Fibroblast of skin of right quadriceps (primary cell): ENCODE results near the gene RCBTB2.

Source experiments
- DNase-seq: peaks from one replicate; pipeline ENCODE4 v3.0.0-alpha.2; 2013

RCBTB2 gene

DNA sequence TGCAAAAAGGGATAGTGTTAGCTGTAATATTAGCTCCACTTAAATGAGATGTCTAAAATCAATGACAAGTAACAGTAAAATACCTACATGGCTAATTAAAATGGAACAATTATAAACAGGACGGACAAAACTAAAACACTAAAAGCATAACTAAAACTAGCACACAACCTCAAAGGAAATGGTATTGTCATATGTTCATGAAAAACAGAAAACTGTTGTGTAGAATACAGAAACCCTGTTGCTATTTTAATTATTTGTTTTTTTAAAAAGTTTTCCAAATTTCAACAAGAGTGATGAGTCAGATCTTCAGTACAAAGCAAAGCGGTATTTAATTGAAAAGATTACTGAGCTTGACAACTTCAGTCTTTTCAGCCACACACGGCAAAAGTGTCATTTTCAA, 4.2 kb downstream of the RCBTB2 start:
- DNase-seq, result no peak

DNA sequence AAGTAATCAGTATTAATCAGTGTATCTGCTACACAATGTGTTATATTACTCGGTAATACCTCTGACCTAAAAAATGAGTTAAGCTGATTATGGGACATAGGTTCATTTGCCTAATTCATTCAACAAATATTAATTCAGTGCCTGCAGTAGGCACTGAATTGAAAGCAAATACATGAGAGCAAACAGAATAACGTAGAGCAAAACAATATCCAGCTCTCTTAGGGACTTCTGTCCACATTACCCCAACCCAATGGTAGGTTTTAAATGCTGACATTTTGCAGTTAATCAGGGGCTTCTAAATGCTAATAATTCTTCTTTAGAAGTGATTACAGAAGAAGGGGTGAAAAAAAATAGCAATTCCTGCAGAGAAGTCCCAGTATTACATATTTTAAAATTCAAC, 4.9 kb downstream of the RCBTB2 start:
- DNase-seq, result no peak

DNA sequence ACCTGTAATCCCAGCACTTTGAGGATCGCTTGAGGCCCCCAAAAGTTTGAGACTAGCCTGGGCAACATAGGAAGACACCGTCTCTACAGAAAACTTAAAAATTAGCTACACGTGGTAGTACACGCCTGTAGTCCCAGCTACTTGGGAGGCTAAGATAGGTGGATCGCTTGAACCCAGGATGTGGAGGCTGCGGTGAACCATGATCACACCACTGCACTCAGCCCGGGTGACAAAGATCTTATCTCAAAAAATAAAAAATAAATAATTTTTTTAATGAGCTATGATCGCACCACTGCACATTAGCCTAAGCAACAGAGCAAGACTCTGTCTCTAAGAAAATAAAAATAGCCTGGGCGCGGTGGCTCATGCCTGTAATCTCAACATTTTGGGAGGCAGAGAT, 6.6 kb downstream of the RCBTB2 start:
- no peak for DNase-seq

DNA sequence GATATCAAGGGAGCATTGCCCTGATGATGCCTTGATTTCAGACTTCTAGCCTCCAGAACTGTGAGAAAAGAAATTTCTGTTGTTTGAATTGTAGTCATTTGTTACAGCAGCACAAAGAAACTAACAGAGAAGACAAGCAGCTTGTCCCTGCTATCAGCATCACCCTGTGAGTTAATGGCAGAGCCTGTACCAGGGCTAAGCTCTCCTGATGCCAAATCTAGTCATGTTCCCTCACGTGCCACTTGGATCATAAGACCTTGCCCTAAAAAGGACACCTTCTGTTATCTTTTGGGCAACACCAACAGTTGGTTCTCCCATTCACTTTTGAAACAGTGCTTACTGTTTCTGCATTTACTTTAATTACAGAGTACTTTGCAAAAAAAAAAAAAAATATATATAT, 14.8 kb downstream of the RCBTB2 start:
- no peak for DNase-seq

DNA sequence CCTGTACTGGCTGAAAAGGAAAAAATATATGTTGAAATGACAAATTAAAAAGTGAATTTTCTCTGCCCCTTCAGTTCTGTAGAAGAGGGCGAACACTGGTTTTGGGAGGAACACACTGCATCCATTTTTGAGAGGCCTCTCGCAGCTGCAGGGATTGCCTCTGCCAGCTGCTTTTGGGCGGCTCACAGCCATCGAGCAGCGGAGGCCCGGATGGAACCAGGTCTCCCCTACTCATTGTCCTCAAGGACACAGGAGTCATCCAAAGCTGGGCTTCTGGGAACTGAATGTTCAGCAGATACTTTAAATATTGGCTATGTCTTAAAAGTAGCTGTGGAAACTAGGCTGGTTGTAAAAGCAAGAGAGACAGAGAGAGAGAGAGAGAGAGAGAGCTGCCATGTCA, 17.1 kb downstream of the RCBTB2 start:
- DNase-seq, result no peak

DNA sequence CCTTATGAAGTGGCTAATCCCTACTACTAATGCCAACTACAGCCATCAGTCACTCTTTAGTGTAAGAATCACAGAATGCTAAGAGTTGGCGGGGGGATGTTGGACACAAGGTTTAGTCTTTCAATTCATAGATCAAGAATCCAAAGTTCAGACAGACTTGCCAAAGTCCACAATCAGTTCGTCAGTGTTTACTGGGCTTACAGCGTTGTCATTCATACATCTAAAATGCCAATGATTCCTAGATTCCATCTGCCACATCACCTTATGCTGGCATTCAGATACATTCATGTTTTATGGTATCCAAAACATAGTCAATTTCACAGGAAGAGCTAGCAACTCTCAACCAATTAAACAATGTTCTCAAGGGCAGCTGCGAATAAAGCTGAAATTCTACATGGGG, 18.1 kb downstream of the RCBTB2 start:
- DNase-seq, result no peak

DNA sequence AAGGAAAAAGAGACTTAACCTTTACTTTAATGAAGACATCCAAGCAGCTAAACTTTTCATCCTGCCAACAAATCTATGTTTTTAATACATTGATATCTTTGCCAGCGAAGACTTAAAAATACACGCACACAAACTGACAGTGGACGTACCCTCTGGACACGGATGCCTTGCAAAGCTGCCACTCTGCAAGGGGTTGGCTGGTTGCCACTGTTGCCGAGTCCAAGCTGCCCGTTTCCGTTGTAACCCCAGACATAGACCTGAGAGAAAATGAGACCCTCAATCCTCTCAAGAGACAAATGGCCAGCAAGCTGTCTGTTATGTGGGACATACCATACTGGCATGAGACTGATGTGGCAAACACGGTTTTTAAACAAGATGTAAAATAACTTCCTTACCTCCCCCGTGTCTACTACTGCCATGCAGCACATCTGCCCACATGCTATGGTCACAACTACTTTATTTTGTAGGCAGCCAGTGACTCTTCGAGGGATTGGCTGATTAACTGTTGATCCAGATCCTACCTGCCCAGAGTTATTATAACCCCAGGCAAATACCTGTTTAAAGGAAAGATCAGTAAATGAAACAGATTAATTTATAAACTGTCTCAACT, 21.2 kb downstream of the RCBTB2 start:
- DNase-seq, result no peak

DNA sequence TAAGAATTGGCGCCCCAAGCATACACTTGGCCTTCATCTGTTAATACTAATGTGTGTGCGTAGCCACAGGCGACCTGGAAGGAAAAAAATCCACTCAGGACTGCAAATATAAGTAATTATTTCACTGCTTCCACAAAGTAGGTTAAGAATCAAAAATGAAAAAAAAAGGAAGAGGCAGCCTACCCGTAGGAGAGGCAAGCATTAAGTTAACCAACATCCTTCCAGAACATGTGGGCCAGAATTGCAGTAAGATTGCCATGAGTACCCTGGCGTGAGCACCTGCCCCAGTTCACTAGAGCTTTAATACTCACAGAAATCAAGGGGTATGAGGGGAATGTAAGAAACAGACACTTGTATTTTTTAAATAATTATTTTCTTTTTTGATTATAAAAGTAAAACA, 22.2 kb downstream of the RCBTB2 start:
- no peak for DNase-seq

- DNase-seq, result no peak
Observed at GRCh38 chr13:48508011-48508410, 24.9 kb downstream of the RCBTB2 start.

- no peak for DNase-seq
Observed at GRCh38 chr13:48507021-48507420, 25.9 kb downstream of the RCBTB2 start.

GRCh38 chr13:48506092-48506701, 26.7 kb downstream of the RCBTB2 start:
- no peak for DNase-seq

- peak; percentile 58 for DNase-seq
Observed at GRCh38 chr13:48505597-48506091, 27.2 kb downstream of the RCBTB2 start.

DNA sequence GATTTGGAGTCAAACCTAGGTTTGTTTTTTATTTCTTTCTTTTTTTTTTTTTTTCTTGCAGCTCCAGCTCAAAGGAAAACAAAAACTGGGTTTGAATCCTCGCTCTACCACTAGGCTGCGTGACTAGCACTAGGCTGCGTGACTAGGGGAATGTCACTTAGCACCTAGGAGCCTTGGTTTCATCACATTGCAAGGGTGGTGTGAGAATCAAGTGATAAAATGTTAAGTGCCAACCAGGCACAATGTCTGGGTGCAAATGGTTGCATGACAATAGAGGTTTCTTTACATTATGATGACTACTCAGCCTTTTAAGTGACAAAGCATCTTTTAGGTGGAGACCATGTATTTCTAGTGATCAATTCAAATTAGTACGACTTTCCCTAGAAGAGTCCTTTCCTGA, 27.9 kb downstream of the RCBTB2 start:
- no peak for DNase-seq

- no peak for DNase-seq
Observed at GRCh38 chr13:48504606-48505005, 28.3 kb downstream of the RCBTB2 start.

DNA sequence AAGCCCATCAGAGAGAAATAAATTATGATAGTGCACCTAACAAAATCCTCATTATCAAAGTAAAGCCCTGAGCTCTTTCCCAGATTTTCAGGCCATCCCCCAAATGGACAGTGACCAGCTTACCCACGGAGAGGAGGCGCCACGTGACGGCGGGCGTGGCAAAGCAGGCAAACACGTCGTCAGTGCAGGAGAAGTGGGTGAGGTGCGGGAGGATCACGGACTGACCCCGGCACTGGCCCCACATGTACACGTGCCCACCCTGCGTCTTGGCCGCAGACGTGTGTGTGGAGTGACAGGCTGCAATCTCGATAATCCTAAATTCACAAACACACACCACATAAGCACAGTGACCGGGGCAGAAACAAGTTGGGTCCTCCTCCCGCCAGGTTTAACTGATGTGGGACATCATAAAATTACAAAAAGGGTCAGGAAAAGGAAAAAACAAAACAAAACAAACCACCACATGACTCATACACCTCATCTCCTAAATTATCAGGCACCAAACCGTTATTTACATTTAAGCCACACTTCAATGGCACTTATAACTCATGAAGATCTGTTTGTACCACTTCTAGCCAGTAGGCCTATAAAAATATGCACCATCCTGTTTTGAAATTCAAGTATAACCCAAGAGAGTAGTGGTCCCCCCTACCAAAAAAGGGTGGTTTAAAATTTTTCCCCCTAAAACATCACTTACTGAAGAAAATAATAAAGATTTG, 30.1 kb downstream of the RCBTB2 start:
- no peak for DNase-seq

GRCh38 chr13:48501705-48502104, 31.2 kb downstream of the RCBTB2 start:
- DNase-seq, result peak; percentile 17

DNA sequence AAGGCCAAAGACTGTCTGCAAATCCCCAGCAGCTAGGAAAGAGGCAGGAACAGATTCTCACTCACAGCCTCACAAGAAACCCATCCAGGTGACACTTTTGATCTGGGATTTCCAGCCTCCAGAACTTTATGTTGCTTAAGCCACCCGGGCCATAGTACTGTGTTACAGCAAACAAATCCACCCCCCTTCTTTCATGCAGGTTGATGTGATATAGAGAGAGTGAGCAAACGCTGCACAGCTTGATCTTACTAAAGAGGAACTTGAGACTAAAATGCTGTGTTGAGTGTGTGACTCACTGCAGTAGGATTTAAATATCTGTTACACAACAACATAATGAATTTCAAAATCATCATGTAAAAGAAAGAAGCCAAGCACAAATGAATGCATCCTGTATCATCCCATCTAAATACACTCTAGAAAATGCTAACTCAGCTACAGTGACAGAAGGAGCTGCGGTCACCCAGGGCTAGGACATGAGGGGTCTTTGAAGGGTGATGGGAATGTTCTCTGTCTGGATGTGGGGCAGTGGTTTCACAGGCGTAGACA, 32.2 kb downstream of the RCBTB2 start:
- peak; percentile 88 for DNase-seq

GRCh38 chr13:48497669-48498068, 35.2 kb downstream of the RCBTB2 start:
- no peak for DNase-seq

DNA sequence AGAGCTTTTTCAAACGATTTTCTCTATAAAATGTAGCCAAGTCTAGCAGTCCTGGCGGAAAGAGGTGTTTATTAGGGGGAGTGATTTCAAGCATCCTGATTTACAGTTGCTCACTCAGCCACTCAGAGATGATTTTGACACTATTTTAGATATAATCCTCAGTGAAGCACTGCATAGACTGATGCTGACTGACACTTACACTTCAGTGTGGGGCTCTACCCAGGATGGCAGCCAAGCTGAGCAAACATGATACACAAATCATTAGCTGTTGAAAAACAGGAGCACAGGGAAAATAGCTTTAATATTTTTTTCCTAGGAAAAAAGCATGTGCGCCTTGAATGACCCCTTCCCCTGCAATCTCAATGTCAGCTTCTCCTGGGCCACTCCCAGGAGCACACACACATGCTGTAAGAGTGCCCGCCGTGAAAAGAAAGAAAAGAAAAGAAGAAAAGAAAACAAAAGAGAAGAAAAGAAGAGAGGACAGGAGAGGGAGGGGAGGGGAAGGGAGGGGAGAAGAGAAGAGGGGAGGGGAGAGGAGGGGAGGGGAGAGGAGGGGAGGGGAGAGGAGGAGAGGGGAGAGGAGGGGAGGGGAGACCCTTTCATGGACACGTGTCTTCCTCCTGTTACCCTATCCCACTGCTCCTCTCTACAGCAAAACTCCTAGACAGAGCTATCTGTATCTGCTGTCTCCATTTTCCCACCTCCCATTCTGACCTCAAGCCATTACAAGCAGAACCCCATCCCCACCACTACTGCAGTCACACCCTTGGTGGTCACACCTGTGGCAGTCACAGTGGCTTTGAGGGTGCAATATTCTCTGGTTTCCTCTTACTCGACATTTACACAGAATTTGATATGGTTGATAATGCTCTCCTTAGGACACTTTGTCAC, 36.4 kb downstream of the RCBTB2 start:
- DNase-seq, result no peak

GRCh38 chr13:48494874-48495273, 38.0 kb downstream of the RCBTB2 start:
- DNase-seq, result no peak

GRCh38 chr13:48493851-48494250, 39.0 kb downstream of the RCBTB2 start:
- no peak for DNase-seq

DNA sequence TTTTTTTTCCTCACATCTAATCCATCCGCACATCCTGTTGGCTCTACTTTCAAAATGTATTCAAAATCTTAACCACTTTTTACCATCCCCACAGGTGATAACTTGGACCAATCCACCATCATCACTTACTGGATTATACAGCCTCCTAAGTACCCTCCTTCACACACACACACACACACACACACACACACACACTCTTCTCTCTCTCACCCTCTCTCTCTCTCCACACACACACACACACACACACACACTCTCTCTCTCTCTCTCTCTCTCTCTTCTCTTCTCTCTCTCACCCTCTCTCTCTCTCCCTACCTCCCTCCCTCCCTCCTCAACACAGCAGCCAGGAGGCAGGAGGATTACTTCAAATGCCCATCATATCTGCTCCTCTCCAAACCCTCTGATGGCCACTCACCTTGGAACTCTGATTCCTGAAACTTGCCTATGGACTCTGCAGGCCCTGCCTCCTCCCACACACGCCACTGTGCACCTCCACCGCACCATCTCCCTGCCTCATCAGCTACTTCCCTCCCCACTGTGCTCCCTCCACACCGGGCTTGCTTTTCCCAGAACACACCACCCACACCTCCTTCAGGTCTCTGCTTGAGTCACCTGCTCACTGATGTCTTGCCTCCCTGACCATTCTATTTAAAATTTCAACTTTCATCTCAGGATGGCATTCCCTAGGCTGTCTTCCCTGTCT, 39.7 kb downstream of the RCBTB2 start:
- no peak for DNase-seq
